Stimulated activated CD8-positive, alpha-beta memory T cell treated with anti-CD3 and anti-CD28 coated beads, Interleukin-12 subunit alpha, Interleukin-12 subunit beta, amount 100 ng/mL, for 1 hour (primary cell): ENCODE data around the gene NFAM1.

Source experiments
- DNase-seq: peaks from one replicate; pipeline ENCODE4 v3.0.0-alpha.2; 2020; ENCODE audit warnings: low read depth

NFAM1 gene

DNA sequence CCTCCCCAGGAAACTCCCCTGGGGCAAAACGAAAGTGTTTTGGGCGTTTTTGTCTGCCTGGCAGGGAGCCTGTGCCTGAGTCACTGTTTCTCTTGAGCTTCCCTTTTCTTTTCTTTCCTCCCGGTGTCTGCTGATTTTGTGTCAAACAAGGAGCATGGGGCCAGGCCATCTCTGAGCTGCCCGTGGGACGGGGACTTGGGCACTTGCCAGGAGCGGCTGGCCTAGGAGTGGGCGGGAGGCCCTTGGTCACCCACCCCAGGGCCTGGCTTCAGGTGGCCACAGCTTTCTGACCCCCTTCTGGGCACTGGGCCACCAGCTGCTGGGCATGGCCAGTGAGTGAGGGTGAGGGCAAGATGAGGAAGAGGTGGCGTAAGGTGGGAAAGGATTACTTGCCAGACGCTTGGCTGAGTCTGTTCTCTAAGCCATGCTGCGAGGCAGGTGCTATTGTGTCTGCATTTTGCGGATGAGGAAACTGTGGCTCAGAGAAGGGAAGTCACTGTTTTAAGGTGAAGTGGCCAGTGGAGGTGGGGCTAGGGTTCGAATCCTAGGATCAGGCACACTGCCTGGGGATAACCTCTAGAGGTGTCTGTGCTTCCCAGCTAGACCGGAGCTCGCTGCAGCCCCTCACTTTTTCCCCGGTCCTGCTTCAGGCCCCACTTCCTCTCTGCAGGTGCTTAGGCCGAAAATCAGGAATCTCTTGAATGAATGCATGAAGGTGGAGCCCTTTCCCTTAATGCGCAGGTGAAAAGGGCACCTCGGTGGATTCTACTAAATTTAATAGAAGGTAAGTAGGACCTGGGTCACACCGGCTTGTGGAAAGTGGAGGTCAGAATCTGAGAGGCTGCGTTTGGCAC is 7.8 kb upstream of the NFAM1 start:
- DNase-seq: no peak

GRCh38 chr22:42439021-42439567 is 6.9 kb upstream of the NFAM1 start:
- no peak for DNase-seq

GRCh38 chr22:42438293-42438650 is 6.1 kb upstream of the NFAM1 start:
- no peak for DNase-seq

DNA sequence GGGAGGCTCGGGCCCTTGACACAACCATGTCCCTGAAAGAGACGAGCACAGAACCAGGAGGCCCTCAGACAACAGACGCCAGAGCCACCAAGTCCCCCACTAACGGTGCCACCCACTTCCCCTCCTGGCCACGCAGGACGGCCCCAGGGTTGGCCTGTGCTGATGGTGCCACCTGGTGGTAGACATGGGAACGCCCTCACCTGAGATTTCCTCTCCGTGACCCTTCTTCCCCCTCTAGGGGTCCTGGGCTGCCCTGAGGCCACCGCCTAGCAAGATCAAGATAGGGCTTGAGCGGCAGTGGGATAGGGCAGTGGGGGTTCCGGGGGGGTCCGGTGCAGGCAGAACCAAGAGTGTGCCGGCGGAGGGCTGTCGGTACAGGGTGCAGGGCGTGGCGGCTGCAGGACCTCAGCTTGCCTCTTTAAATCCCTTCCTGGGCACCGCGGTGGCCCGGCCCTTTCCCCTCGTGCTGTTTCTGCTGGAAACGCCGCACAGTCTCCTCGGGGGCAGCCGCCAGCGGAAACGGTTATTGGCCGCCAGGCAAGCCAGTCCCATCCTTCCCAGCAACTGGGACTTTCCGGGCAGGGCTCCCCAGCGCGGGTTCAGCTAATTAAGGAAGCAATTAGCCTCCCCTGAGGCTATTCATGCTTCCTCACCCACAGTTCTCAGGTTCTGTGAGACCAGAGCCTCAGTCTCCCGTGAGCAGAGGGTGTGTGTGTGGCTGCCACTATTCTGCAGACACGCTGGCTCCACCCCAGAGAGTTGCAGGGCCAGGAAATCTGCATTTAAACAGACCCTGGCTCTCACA is 5.5 kb upstream of the NFAM1 start:
- DNase-seq: peak; percentile 76

GRCh38 chr22:42436404-42436803 is 4.2 kb upstream of the NFAM1 start:
- no peak for DNase-seq

DNA sequence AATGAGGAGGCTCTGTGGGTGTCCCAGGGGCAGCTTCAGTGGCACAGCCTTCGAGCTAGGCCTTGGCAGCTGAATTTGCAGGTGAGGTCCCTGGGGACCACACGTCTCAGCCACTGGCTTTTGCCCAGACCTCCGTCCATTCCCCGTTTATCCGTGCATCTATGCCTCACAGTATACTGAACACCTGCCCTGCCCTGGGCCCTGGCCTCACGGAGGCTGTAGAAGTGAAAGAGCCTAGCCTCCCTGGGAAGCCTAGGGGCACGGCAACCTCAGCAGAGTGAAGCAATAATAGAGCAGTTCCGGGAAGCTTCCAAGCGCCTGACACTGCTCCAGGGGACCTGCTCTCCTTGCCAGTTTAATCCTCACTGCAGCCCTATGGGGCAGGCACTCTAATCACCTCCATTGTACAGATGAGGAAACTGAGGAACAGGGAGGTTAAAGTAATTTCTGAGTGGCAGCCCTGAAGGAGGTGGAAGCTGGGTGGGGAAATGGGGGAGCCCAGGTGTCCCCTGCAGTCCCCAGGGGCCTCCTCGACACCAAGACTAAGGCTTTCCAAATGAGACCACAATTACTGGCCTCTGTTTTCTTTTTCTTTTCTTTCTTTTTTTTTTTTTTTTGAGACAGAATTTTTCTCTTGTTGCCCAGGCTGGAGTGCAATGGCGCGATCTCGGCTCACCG is 2.7 kb upstream of the NFAM1 start:
- no peak for DNase-seq

- DNase-seq: no peak
These were observed 1.8 kb upstream of the NFAM1 start for GRCh38 chr22:42433754-42434682.

- no peak for DNase-seq
These were observed 615 bp upstream of the NFAM1 start for GRCh38 chr22:42432818-42433217.

- no peak for DNase-seq
These were observed 693 bp downstream of the NFAM1 start for GRCh38 chr22:42431401-42432019.

GRCh38 chr22:42430528-42431125 is 1.6 kb downstream of the NFAM1 start:
- no peak for DNase-seq

GRCh38 chr22:42428760-42429159 is 3.4 kb downstream of the NFAM1 start:
- no peak for DNase-seq

- DNase-seq: no peak
These were observed 4.2 kb downstream of the NFAM1 start for GRCh38 chr22:42428025-42428424.

DNA sequence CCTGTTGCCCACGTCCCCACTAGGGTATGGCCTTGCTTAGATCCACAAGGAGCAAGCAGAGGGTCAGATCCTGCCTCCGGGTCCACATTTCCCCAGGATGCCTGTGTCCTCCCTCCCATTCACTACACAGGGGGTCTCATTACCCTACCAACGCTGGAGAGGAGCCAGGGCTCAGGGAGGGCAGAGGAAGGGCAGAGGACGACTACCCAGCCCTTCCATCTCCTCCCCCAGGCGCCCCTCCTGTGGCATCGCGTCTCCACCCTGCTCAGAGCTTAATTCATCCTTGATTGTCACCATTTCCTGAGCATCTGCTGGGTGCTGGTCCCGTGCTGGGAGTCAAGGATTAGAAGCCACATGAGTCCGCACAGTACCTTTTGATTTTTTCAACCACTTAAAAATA is 5.0 kb downstream of the NFAM1 start:
- DNase-seq: no peak

GRCh38 chr22:42425989-42426355 is 6.2 kb downstream of the NFAM1 start:
- no peak for DNase-seq

DNA sequence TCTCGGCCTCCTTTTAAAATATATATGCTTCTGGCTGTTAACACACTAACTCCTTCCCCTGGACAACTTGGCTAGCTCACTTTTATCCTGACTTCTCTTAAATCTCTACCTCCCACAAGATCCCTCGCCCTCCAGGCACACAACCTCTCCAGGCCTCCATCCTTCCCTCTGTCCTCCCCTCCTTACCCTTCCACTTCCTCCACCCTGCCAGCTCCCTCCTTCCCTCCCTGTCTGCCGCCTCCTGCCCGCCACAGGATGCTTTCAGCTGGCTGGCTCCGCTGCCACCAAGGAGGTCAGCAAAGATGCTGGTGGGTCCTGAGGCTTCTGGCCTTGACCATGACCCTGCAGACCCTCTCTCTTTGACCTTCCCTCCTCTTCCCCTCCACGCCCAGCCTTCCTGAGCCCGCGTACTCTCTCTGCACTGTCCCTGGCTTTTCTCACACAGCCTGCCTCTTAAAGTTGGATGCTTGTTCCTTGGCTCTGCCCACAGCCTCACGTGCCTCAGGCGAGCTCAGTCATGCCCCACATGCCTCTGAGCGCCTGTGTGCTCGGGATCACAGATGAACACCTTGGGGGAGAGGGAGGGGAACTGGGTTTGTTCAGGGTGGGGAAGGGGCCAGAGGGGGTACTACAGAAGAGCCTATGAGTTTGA is 6.7 kb downstream of the NFAM1 start:
- DNase-seq: no peak

GRCh38 chr22:42419243-42419881 is 12.8 kb downstream of the NFAM1 start:
- DNase-seq: no peak

DNA sequence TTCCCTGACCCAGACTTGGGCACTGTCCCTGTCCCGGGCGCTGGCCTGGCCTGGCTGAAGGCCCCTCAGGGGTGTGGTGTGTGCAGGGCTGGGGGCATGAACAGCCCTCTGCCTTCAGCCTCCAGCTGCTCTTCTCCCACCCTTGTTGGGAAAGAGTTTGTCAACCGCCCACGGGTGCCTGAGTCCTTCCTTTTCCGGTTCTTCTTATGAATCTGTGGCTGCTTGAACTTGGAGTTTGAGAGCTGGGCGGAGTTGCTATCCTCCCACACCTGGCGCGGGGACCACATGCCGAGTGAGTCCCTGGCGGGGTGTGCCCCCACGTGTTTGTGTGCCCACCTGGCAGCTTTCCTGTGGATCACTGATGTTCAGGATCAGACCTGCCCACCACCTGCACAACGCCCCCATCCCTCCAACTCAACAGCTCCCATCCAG is 13.4 kb downstream of the NFAM1 start:
- DNase-seq: no peak

DNA sequence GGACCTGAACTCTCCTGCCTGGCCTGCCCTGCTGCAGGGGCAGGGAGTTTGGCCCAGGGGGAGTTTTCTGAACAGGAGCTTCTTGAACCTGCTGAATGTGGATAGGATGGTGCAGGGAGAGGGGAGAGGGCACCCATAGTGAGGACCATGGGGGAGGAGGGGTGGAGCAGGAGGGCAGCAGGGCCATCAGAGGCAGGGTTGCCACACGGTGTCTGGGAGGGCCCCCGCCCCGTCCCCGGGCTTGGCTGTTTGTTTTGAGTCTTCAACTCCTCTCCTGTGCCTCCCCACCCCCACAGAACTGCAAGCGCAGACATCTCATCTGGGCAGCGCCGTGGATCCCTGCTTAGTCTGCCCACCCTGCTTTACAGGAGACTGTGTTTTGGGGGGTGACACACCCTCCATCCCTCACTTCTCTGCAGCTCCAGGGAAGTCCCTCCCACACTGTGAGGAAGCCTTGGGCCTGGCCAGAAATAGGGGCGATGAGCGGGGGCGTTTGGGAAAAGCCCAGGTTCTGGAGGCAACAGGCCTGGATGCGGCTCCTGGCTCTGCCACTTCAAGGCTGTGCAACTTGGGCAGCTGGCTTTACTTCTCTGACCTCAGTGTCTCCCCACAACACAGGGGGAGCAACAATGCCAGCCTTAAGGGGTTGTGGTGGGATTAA is 14.4 kb downstream of the NFAM1 start:
- DNase-seq: no peak

DNA sequence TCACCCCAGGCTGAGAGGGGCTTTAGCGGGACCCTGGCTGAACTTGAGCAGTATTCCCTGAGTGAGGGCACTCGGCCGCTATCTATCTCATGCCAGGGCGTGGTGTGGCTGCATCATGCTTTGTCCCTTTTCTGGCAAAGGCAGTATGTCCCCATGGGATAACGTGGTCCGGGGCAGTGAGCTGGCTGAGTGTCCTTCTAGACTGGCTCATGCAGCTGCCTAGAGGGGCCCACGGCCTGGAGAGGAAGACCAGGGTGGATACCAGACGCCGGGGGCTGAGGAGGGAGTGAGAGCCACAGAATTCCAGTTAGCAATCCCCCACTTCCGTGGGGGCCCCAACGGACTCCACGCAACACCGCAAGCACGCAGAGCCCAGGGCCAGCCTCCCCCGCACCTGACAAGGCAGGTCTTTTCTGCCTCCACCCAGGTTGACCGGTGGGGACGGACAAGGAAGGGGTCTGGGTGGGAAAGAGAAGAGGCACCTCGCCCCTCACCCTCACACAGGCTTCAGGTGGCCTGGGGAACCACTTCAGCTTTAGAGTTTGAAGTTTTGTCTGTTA is 15.5 kb downstream of the NFAM1 start:
- DNase-seq: no peak
